Thyroid gland (tissue), 4 donors: ENCODE data around the gene ARHGEF28. TPM values are rescaled to one million over a fixed set of nuclear protein-coding genes. Genes with fewer than 3 reads are reported as not detected.

Experiments used
- DNase-seq, 2 donors: peaks; one replicate each; pipeline ENCODE4 v3.0.0-alpha.2; 2019
- H3K27ac ChIP-seq, 3 donors: fragments of 200-600 bp; sonication (generic); 1 replicate in 2 of 3; 2 replicates in 1 of 3; pipeline ENCODE4 v1.5.1; 2016 to 2019; ENCODE audit warnings: mild to moderate bottlenecking in 1 of 3, moderate library complexity in 1 of 3
- H3K27me3 ChIP-seq: fragments of 200-600 bp; sonication (generic); one replicate; pipeline ENCODE4 v1.5.1; 2019
- H3K36me3 ChIP-seq, 2 donors: fragments of 200-600 bp; sonication (generic); one replicate each; pipeline ENCODE4 v1.5.1; 2016 to 2019
- H3K4me1 ChIP-seq, 2 donors: fragments of 200-600 bp; sonication (generic); one replicate each; pipeline ENCODE4 v1.5.1; 2017 to 2019
- H3K4me3 ChIP-seq, 3 donors: fragments of 200-600 bp; sonication (generic); replicated peaks in 1 of 3; 1 replicate in 2 of 3; 2 replicates in 1 of 3; pipeline ENCODE4 v1.5.1; 2016; ENCODE audit warnings: mild to moderate bottlenecking in 1 of 3
- H3K9me3 ChIP-seq: fragments of 200-600 bp; sonication (generic); one replicate; pipeline ENCODE4 v1.5.1; 2017
- POLR2A ChIP-seq, 2 donors: fragments of 450-650 bp; IDR thresholded peaks; one replicate each; pipeline ENCODE4 v1.6.1; 2017; ENCODE audit warnings: antibody characterized with exemption in 2 of 2, mild to moderate bottlenecking in 2 of 2, moderate library complexity in 1 of 2
- WGBS, 2 donors: methylation state at CpG; one replicate each; pipeline ENCODE4 v1.1.5; 2017; 5-methylcytosine and 5-hydroxymethylcytosine counted together
- intact Hi-C: fragments of 100-400 bp; cut with DNase I; formaldehyde crosslinking; loops from one replicate; pipeline ENCODE4 v1.15.1; 2023
- total RNA-seq, 4 donors: library from RNA; depleted of rRNA; stranded (reverse); fragments of >200 nt; gene quantifications; one replicate each; pipeline ENCODE4 v1.2.3, GENCODE V29; 2016
- TF ChIP-seq, protein P1 (sequence below), 6 experiments: fragments of 200-600 bp in 3 of 6; fragments of 450-650 bp in 3 of 6; sonication (generic) in 3 of 6; IDR thresholded peaks; one replicate each; pipeline ENCODE4 v1.5.1; 2016 to 2019; ENCODE audit warnings: antibody characterized with exemption in 6 of 6, mild to moderate bottlenecking in 2 of 6, inconsistent platforms in 1 of 6, moderate library complexity in 1 of 6

The ARHGEF28 gene
- total RNA-seq, 4 donors from 2014 or later: 43.6 to 58.8 (median 55.3) TPM

DNA sequence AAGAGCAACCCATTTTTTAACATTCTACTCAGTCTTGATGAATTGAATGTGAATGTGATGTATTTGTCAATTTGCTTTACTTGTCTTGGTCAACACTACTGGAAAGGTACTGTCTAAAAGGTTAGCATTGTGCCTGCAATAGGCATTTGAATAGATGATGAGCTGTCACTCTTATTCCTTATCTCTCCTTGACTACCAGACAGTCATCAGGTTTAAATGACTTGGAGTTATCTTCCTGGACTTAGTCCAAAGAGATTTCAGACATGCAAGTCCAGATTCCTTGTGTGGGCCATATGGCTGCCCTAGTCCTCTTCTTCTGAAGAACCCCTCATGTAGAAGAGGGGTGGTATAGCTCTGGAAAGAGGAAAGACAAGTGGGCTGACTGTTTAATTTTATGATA is 4.8 kb downstream of the ARHGEF28 start:
- intact Hi-C loops: no loop called here
- TF ChIP-seq, protein P1, sequence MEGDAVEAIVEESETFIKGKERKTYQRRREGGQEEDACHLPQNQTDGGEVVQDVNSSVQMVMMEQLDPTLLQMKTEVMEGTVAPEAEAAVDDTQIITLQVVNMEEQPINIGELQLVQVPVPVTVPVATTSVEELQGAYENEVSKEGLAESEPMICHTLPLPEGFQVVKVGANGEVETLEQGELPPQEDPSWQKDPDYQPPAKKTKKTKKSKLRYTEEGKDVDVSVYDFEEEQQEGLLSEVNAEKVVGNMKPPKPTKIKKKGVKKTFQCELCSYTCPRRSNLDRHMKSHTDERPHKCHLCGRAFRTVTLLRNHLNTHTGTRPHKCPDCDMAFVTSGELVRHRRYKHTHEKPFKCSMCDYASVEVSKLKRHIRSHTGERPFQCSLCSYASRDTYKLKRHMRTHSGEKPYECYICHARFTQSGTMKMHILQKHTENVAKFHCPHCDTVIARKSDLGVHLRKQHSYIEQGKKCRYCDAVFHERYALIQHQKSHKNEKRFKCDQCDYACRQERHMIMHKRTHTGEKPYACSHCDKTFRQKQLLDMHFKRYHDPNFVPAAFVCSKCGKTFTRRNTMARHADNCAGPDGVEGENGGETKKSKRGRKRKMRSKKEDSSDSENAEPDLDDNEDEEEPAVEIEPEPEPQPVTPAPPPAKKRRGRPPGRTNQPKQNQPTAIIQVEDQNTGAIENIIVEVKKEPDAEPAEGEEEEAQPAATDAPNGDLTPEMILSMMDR (IDR thresholded peaks at IDR 0.05): no peak
- TF ChIP-seq POLR2A (IDR thresholded peaks at IDR 0.05): no peak
- Histone ChIP-seq H3K9me3 (no peaks in the 10 kb centered on the region), H3K4me1 (peaks cover 21 to 29% of the 10 kb centered on the region in 2 donors), H3K36me3 (no peaks in the 10 kb centered on the region), H3K4me3 (no peak overlapping the region), H3K27me3 (no peaks in the 10 kb centered on the region), H3K27ac (no peak overlapping the region)
- no peak for DNase-seq

DNA sequence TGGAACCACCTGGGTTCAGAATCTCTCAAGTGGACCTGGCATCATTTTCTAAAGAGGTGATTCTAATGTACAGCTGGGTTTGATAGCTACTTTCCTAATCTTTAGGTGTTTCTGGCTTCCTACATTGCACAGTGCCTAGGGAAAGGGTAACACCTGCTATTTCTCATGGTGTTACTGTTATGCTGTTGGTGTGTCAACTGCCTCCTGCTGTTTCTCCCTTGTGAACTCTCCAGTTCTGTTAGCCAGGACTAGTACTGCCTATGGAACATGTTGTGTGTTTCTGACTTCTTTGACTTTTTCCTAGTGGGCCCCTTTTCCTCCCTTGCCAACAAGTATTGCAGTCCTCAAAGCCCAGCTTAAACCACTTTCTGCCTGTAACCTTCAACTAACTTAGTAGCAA is 5.5 kb downstream of the ARHGEF28 start:
- no peak overlapping the region for H3K27ac ChIP-seq
- no peaks in the 10 kb centered on the region for H3K36me3 ChIP-seq
- H3K4me3 ChIP-seq: no peak overlapping the region
- peaks cover 25 to 35% of the 10 kb centered on the region in 2 donors for H3K4me1 ChIP-seq
- intact Hi-C loops: no loop called here
- H3K27me3 ChIP-seq: no peaks in the 10 kb centered on the region
- TF ChIP-seq, protein P1 (IDR thresholded peaks at IDR 0.05): no peak
- no peak for TF ChIP-seq POLR2A (IDR thresholded peaks at IDR 0.05)
- no peak for DNase-seq
- H3K9me3 ChIP-seq: no peaks in the 10 kb centered on the region

DNA sequence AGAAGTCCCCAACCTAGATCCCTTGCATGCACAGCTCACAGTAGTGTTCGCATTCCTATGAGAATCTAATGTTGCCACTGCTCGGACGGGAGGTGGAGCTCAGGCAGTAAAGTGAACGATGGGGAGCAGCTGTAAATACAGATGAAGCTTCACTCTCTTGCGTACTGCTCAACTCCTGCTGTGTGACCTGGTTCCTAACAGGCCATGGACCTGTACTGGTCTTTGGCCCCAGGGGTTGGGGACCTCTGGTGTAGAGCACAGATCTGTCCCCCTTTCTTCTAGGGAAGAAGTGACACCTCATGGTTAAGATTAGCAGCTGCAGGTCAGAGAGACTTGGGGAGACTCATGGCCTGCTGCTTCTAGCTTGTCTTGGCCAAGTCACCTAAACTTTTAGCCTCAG is 7.1 kb downstream of the ARHGEF28 start:
- Histone ChIP-seq H3K9me3 (no peaks in the 10 kb centered on the region), H3K27ac (no peak overlapping the region), H3K4me1 (peaks cover 26 to 28% of the 10 kb centered on the region in 2 donors), H3K36me3 (no peaks in the 10 kb centered on the region), H3K27me3 (no peaks in the 10 kb centered on the region), H3K4me3 (no peak overlapping the region)
- DNase-seq: no peak
- WGBS, 2 donors: 87 to 96% methylated on average over 5 of the region's 5 CpGs
- TF ChIP-seq, protein P1 (IDR thresholded peaks at IDR 0.05): no peak
- no peak for TF ChIP-seq POLR2A (IDR thresholded peaks at IDR 0.05)
- intact Hi-C loops: no loop called here

DNA sequence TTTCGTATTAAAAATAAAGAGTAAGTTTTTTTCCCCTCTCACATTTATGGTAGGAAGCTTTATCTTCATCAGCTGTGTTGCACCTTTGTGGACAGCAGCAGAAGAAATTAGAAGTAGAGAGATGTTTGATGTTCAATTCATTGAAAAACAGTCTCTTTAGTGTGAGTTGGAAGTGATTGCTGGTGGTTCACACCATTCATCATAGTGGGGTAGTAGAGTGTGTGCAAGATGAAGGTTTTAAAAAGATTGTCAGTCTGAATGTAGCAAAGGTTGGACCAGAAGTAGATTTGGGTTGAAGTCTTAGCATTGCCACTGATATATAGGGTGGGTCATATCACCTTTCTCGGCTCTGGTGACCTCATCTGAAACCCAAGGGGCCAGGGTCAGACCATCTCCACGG is 10.4 kb downstream of the ARHGEF28 start:
- intact Hi-C loops: no loop called here
- Histone ChIP-seq H3K27me3 (no peaks in the 10 kb centered on the region), H3K4me3 (no peak overlapping the region), H3K9me3 (no peaks in the 10 kb centered on the region), H3K36me3 (no peaks in the 10 kb centered on the region), H3K27ac (no peak overlapping the region), H3K4me1 (peaks cover 32 to 36% of the 10 kb centered on the region in 2 donors)
- WGBS, 2 donors: 82 to 91% methylated on average over 3 of the region's 3 CpGs
- TF ChIP-seq, protein P1 (IDR thresholded peaks at IDR 0.05): no peak
- no peak for TF ChIP-seq POLR2A (IDR thresholded peaks at IDR 0.05)
- no peak for DNase-seq

DNA sequence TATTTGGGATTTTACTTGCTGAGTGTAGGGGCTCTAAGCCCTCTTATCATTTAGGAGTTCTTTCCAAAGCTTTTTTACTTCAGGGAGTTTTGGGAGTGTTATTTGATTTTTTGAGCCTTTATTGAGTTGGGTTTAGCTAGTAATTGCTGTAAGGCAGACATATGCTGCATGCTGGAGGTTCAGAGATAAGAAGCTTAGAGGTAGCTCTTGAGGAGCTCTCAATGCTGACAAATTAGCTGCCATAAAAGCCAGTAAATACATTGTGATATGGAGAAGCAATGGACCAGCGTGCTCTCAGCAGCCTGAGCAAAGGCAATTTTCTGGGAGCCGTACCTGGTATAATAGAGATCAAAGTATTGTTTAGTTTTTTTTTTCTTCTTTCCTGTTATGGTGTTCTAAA is 11.6 kb downstream of the ARHGEF28 start:
- Histone ChIP-seq H3K27ac (no peak overlapping the region), H3K4me1 (peaks cover 35 to 42% of the 10 kb centered on the region in 2 donors)

More for the DNA sequence above, 11.6 kb downstream of the ARHGEF28 start:
- no peaks in the 10 kb centered on the region for H3K9me3 ChIP-seq
- H3K27me3 ChIP-seq: no peaks in the 10 kb centered on the region
- no peak for TF ChIP-seq POLR2A (IDR thresholded peaks at IDR 0.05)
- TF ChIP-seq, protein P1 (IDR thresholded peaks at IDR 0.05): no peak
- no peak overlapping the region for H3K4me3 ChIP-seq
- WGBS, 2 donors: 88 to 92% methylated on average over 2 of the region's 2 CpGs
- no peak for DNase-seq
- no peaks in the 10 kb centered on the region for H3K36me3 ChIP-seq
- intact Hi-C loops: no loop called here
